Uterus (tissue), 4 donors: ENCODE results near the gene CRY1. TPM values are rescaled to one million over a fixed set of nuclear protein-coding genes. Genes with fewer than 3 reads are reported as not detected.

Experiments used
- DNase-seq, 2 donors: peaks; one replicate each; pipeline ENCODE4 v3.0.0-alpha.2; 2019 to 2020
- H3K27ac ChIP-seq, 2 donors: fragments of 200-600 bp; sonication (generic); 1 replicate in 1 of 2; 2 replicates in 1 of 2; pipeline ENCODE4 v1.5.1; 2016 to 2018
- H3K27me3 ChIP-seq, 2 donors: fragments of 200-600 bp; sonication (generic); one replicate each; pipeline ENCODE4 v1.5.1; 2018 to 2019; ENCODE audit warnings: control low read depth in 1 of 2
- H3K36me3 ChIP-seq, 2 donors: fragments of 200-600 bp; sonication (generic); one replicate each; pipeline ENCODE4 v1.5.1; 2019; ENCODE audit warnings: control low read depth in 1 of 2
- H3K4me1 ChIP-seq, 2 donors: fragments of 200-600 bp; sonication (generic); one replicate each; pipeline ENCODE4 v1.5.1; 2018 to 2019; ENCODE audit warnings: control low read depth in 1 of 2
- H3K4me3 ChIP-seq, 2 donors: fragments of 200-600 bp; sonication (generic); 1 replicate in 1 of 2; 2 replicates in 1 of 2; pipeline ENCODE4 v1.5.1; 2018 to 2019; ENCODE audit warnings: mild to moderate bottlenecking in 1 of 2
- H3K9me3 ChIP-seq, 2 donors: fragments of 200-600 bp; sonication (generic); one replicate each; pipeline ENCODE4 v1.5.1; 2019; ENCODE audit warnings: control low read depth in 1 of 2
- POLR2A ChIP-seq, 2 donors: fragments of 450-650 bp; IDR thresholded peaks; one replicate each; pipeline ENCODE4 v1.6.1; 2016; ENCODE audit warnings: antibody characterized with exemption in 2 of 2, mild to moderate bottlenecking in 1 of 2, moderate library complexity in 1 of 2
- intact Hi-C: fragments of 100-400 bp; cut with DNase I; formaldehyde crosslinking; loops from one replicate; pipeline ENCODE4 v1.15.1; 2023; ENCODE audit warnings: low total_unique reads
- total RNA-seq, 4 donors: library from RNA; depleted of rRNA in 3 of 4; stranded (reverse); fragments of >200 nt in 3 of 4; gene quantifications; one replicate each; pipeline versions ENCODE4 v1.1.0 to v1.2.4, GENCODE V29; 2014 to 2023
- TF ChIP-seq, protein P1 (sequence below), 4 experiments: fragments of 200-600 bp in 2 of 4; fragments of 450-650 bp in 2 of 4; sonication (generic) in 2 of 4; IDR thresholded peaks; one replicate each; pipeline ENCODE4 v1.5.1; 2016 to 2019; ENCODE audit warnings: antibody characterized with exemption in 4 of 4, mild to moderate bottlenecking in 2 of 4, moderate library complexity in 1 of 4
- donor health status: DM: yes; HTN: yes; CAD: no.

CRY1 gene
- total RNA-seq, 4 donors from 2014 or later, result 8.2 to 66.5 (median 35.6) TPM

DNA sequence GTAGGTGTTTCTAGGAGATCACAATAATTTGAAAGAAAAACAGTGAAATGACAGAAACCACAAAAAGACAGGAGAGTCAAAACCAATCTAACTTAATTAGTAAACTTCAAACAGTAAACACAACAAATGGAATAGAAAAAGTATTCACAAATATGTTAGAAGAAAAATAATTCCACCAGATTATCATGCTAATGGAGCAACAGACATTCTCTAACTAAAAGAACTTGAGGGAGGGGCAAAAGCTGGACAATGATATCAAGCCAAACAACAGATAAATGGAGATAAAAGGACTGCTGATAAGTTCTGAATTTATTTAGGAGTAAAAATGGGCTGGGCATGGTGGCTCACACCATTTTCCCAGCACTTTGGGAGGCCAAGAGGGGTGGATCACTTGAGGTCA lies 28.7 kb downstream of the CRY1 start:
- H3K27me3 ChIP-seq, result no peaks in the 10 kb centered on the region

DNA sequence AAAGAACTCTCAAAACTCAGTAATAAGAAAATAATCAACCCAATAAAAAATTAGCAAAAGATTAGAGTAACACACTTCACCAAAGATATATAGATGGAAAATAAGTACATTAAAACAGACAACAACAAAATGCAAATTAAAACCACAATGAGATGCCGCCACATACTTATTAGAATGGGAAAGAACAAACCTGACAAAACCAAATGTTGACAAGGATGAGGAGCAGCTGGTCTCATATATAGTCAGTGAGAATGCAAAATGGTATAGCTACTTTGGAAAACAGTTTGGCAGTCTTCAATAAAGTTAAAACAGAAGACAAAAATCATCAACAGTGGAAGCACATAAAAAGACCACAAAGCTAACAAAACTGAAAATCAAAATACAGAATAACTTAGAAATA lies 29.1 kb downstream of the CRY1 start:
- TF ChIP-seq, protein P1, sequence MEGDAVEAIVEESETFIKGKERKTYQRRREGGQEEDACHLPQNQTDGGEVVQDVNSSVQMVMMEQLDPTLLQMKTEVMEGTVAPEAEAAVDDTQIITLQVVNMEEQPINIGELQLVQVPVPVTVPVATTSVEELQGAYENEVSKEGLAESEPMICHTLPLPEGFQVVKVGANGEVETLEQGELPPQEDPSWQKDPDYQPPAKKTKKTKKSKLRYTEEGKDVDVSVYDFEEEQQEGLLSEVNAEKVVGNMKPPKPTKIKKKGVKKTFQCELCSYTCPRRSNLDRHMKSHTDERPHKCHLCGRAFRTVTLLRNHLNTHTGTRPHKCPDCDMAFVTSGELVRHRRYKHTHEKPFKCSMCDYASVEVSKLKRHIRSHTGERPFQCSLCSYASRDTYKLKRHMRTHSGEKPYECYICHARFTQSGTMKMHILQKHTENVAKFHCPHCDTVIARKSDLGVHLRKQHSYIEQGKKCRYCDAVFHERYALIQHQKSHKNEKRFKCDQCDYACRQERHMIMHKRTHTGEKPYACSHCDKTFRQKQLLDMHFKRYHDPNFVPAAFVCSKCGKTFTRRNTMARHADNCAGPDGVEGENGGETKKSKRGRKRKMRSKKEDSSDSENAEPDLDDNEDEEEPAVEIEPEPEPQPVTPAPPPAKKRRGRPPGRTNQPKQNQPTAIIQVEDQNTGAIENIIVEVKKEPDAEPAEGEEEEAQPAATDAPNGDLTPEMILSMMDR (IDR thresholded peaks at IDR 0.05), result no peak
- TF ChIP-seq POLR2A (IDR thresholded peaks at IDR 0.05), result no peak
- intact Hi-C loops, result no loop called here

More for the DNA sequence above, 28.7 kb downstream of the CRY1 start:
- no peak for DNase-seq
- TF ChIP-seq POLR2A (IDR thresholded peaks at IDR 0.05), result no peak
- TF ChIP-seq, protein P1 (IDR thresholded peaks at IDR 0.05), result no peak
- Histone ChIP-seq H3K4me1 (no peaks in the 10 kb centered on the region), H3K9me3 (no peaks in the 10 kb centered on the region), H3K36me3 (no peaks in the 10 kb centered on the region), H3K27ac (no peak overlapping the region), H3K4me3 (no peak overlapping the region)
- intact Hi-C loops, result no loop called here

DNA sequence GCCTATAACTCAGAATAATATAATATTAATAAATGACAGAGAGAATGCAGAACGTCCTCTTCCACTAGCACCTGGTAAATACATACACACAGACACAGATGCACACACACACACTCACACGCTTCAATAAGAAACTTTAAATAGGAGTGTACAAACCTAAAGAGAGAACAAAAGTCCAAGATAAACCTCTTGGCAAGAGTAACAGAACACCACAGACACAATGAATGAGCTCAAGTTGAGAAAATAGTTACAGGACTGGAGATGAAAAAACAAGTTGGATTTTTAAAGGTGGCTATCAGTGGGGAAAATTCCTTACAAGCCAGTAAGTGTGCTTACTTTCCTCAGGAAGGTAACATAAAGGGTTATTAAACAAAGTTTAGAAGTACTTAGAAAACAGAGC lies 35.2 kb downstream of the CRY1 start:
- DNase-seq, result no peak
- TF ChIP-seq POLR2A (IDR thresholded peaks at IDR 0.05), result no peak
- TF ChIP-seq, protein P1 (IDR thresholded peaks at IDR 0.05), result no peak
- Histone ChIP-seq H3K4me3 (no peak overlapping the region), H3K27ac (no peak overlapping the region), H3K9me3 (peaks cover 0 to 10% of the 10 kb centered on the region in 2 donors), H3K36me3 (no peaks in the 10 kb centered on the region), H3K27me3 (no peaks in the 10 kb centered on the region), H3K4me1 (peaks cover 0 to 4% of the 10 kb centered on the region in 2 donors)
- intact Hi-C loops, result no loop called here

More for the DNA sequence above, 29.1 kb downstream of the CRY1 start:
- no peak overlapping the region for H3K27ac ChIP-seq
- no peaks in the 10 kb centered on the region for H3K27me3 ChIP-seq
- no peak overlapping the region for H3K4me3 ChIP-seq
- H3K36me3 ChIP-seq, result no peaks in the 10 kb centered on the region
- no peak for DNase-seq
- no peaks in the 10 kb centered on the region for H3K4me1 ChIP-seq
- no peaks in the 10 kb centered on the region for H3K9me3 ChIP-seq

DNA sequence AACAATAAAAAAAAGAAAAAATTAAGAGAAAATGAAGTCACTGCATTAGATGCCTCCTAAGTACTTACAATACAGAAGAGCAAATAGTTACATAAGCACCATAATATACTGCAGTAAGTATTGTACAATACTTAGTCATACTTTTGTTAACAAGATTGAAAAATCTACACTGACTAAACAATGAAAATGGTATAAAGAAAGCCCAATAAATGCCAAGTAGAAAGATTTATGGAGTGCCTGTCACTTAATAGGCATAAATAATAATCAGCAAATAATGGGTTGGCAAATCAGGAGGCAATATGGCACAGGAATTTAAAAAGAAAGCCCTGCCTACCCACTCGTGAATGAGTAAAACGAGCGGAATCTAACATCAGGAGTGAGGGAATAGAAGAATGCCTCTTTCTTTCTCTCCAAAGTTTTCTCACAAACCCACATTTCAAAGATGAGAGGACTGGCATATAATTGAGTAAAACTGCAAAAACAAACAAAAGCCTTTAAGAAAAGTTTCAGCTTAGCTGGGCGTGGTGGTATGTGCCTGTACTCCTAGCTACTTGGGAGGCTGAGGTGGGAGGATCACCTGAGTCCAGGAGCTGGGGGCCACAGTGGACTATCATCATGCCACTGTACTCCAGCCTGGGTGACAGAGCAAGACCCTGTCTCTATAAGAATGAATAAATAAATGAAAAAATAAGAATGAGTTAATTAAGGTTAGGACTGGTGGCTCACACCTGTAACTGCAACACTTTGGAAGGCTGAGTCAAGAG lies 36.1 kb downstream of the CRY1 start:
- Histone ChIP-seq H3K36me3 (no peaks in the 10 kb centered on the region), H3K4me1 (peaks cover 0 to 4% of the 10 kb centered on the region in 2 donors), H3K27ac (no peak overlapping the region), H3K9me3 (peaks cover 0 to 10% of the 10 kb centered on the region in 2 donors), H3K27me3 (no peaks in the 10 kb centered on the region), H3K4me3 (no peak overlapping the region)
- no peak for TF ChIP-seq POLR2A (IDR thresholded peaks at IDR 0.05)
- TF ChIP-seq, protein P1 (IDR thresholded peaks at IDR 0.05), result no peak
- intact Hi-C loops, result no loop called here
- no peak for DNase-seq

DNA sequence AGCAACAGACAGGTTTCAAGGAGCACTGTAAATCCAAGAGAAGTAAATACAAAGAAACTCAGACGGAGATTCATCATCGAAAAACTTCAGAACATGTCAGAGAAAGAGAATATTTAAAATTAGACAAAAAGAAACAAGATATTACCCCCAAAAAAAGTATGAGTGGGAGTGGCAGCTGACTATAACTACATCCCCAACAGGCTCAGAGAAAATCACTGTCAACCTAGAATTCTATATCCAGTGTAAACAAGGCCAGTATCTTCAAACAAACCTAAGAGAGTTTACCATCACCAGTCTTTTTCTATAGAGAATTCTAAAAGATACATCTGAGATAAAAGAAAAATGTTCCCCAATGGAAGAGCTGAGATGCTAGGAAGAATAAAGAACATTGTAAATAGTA lies 39.6 kb downstream of the CRY1 start:
- TF ChIP-seq POLR2A (IDR thresholded peaks at IDR 0.05), result no peak
- TF ChIP-seq, protein P1 (IDR thresholded peaks at IDR 0.05), result no peak
- peaks cover 0 to 10% of the 10 kb centered on the region in 2 donors for H3K9me3 ChIP-seq
- no peak overlapping the region for H3K27ac ChIP-seq
- no peaks in the 10 kb centered on the region for H3K36me3 ChIP-seq
- H3K27me3 ChIP-seq, result no peaks in the 10 kb centered on the region
- intact Hi-C loops, result no loop called here
- no peak for DNase-seq
- no peak overlapping the region for H3K4me3 ChIP-seq
- peaks cover 0 to under 1% of the 10 kb centered on the region in 2 donors for H3K4me1 ChIP-seq
